ENCODE measurements around the gene NFAM1.

GRCh38 chr22:42371501-42371900 lies 60.7 kb downstream of the NFAM1 start:
- TF ChIP-seq, protein P1, sequence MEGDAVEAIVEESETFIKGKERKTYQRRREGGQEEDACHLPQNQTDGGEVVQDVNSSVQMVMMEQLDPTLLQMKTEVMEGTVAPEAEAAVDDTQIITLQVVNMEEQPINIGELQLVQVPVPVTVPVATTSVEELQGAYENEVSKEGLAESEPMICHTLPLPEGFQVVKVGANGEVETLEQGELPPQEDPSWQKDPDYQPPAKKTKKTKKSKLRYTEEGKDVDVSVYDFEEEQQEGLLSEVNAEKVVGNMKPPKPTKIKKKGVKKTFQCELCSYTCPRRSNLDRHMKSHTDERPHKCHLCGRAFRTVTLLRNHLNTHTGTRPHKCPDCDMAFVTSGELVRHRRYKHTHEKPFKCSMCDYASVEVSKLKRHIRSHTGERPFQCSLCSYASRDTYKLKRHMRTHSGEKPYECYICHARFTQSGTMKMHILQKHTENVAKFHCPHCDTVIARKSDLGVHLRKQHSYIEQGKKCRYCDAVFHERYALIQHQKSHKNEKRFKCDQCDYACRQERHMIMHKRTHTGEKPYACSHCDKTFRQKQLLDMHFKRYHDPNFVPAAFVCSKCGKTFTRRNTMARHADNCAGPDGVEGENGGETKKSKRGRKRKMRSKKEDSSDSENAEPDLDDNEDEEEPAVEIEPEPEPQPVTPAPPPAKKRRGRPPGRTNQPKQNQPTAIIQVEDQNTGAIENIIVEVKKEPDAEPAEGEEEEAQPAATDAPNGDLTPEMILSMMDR (IDR thresholded peaks at IDR 0.05) = no peak
- no peak for TF ChIP-seq POLR2A (IDR thresholded peaks at IDR 0.05)

Data from right lobe of liver (tissue), 4 donors.